HCT116 (cell line): Measurements from ENCODE around the gene LRRIQ4.

Experiments used
- CEBPB ChIP-seq: IDR thresholded peaks from 2 replicates; pipeline ENCODE4 v1.6.1; 2012; ENCODE audit warnings: low read depth
- TF ChIP-seq, protein P1 (sequence below): IDR thresholded peaks from 2 replicates; pipeline ENCODE4 v1.6.1; 2012

DNA sequence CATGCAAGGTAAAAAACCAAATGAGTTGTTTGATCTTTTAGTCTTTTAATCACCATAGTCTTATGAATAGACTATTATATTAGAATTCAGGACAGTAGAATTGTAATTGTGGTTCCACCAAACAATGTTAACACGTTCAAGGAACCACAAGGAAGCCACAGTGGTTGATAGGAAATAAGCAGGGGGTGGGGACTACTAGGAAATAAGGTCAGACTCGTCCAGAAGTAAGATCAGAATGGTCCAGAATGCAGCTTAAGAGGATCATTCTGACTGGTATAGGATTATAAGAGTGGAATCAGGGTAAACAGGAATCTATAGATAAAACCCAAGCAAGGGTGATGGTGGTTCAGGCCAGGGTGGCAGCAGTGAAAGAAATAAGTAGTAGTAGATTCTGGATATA is 31.9 kb upstream of the LRRIQ4 start:
- no peak for TF ChIP-seq CEBPB
- TF ChIP-seq, protein P1, sequence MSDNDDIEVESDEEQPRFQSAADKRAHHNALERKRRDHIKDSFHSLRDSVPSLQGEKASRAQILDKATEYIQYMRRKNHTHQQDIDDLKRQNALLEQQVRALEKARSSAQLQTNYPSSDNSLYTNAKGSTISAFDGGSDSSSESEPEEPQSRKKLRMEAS = no peak
